ENCODE measurements around the gene NACA. TPM values are rescaled to one million over a fixed set of nuclear protein-coding genes. Genes with fewer than 3 reads are reported as not detected.
"Not testable (repeated sequence)": the region's sequence is repeated elsewhere in the genome, so short reads cannot be mapped to it uniquely, and the experiment has no call there.

NACA gene
- total RNA-seq, 1 donor from 2014 or later = 1,104 TPM

DNA sequence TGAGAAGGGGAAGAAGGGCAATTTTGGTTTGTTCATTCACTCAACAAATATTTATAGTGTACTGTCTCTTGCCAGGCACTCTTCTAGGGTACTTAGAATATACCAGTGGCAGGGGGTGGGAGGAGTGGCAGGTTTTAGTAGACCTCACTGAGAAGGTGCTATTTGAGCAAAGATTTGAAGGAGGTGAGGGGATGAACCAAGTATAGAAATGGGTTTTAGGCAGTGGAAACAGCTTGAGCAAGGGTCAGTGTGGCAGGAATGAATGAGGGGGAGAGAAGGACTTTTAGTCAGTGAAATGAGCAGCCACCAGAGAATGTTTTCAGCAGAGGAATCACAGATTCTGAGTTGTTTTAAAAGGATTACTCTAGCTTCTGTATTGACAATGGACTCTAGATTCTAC, 24.8 kb upstream of the NACA start:
- TF ChIP-seq, protein P1, sequence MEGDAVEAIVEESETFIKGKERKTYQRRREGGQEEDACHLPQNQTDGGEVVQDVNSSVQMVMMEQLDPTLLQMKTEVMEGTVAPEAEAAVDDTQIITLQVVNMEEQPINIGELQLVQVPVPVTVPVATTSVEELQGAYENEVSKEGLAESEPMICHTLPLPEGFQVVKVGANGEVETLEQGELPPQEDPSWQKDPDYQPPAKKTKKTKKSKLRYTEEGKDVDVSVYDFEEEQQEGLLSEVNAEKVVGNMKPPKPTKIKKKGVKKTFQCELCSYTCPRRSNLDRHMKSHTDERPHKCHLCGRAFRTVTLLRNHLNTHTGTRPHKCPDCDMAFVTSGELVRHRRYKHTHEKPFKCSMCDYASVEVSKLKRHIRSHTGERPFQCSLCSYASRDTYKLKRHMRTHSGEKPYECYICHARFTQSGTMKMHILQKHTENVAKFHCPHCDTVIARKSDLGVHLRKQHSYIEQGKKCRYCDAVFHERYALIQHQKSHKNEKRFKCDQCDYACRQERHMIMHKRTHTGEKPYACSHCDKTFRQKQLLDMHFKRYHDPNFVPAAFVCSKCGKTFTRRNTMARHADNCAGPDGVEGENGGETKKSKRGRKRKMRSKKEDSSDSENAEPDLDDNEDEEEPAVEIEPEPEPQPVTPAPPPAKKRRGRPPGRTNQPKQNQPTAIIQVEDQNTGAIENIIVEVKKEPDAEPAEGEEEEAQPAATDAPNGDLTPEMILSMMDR (IDR thresholded peaks at IDR 0.05) = no peak
- POLR2A ChIA-PET = interaction anchor here (1.5 to 3.2 kb wide), 4 partner anchors 24 to 121 kb away, joined by 4 to 19 read pairs (median 6); partner anchors contain the start of genes NACA and PTGES3
- Mint-ChIP-seq H3K4me3 (peak overlapping the region; percentile 26), H3K27me3 (no peaks in the 10 kb centered on the region), H3K36me3 (ENCODE audit: low read depth) (peaks cover 21% of the 10 kb centered on the region), H3K27ac (peak overlapping the region; percentile 78), H3K4me1 (peaks cover 43% of the 10 kb centered on the region), H3K9me3 (no peaks in the 10 kb centered on the region)
- CTCF ChIA-PET = interaction anchor here (1.3 kb wide), 1 partner anchor 9 kb away, joined by 3 read pairs; no protein-coding TSS in a partner anchor
- intact Hi-C loops (cut with micrococcal nuclease) = loop anchor here (2.0 kb wide), 1 partner anchor 113 kb away; no protein-coding TSS in a partner anchor
- no peak for ATAC-seq (ENCODE audit: low read depth)
- DNase-seq = no peak

- ChIA-PET POLR2A (interaction anchor here (0.6 to 3.2 kb wide), 5 partner anchors 24 to 120 kb away, joined by 3 to 19 read pairs (median 5); partner anchors contain the start of genes NACA and PTGES3), CTCF (interaction anchor here (1.3 kb wide), 1 partner anchor 8 kb away, joined by 3 read pairs; no protein-coding TSS in a partner anchor)
- peak overlapping the region; percentile 78 for H3K27ac Mint-ChIP-seq
- no peaks in the 10 kb centered on the region for H3K27me3 Mint-ChIP-seq
- H3K36me3 Mint-ChIP-seq (ENCODE audit: low read depth) = peaks cover 23% of the 10 kb centered on the region
- H3K4me1 Mint-ChIP-seq = peaks cover 43% of the 10 kb centered on the region
- H3K9me3 Mint-ChIP-seq = no peaks in the 10 kb centered on the region
- intact Hi-C loops (cut with micrococcal nuclease) = no loop called here
- ATAC-seq (ENCODE audit: low read depth) (no peak), DNase-seq (no peak)
- H3K4me3 Mint-ChIP-seq = peak overlapping the region; percentile 26
- TF ChIP-seq, protein P1 (IDR thresholded peaks at IDR 0.05) = no peak
These were observed 24.3 kb upstream of the NACA start for GRCh38 chr12:56749359-56749758.

DNA sequence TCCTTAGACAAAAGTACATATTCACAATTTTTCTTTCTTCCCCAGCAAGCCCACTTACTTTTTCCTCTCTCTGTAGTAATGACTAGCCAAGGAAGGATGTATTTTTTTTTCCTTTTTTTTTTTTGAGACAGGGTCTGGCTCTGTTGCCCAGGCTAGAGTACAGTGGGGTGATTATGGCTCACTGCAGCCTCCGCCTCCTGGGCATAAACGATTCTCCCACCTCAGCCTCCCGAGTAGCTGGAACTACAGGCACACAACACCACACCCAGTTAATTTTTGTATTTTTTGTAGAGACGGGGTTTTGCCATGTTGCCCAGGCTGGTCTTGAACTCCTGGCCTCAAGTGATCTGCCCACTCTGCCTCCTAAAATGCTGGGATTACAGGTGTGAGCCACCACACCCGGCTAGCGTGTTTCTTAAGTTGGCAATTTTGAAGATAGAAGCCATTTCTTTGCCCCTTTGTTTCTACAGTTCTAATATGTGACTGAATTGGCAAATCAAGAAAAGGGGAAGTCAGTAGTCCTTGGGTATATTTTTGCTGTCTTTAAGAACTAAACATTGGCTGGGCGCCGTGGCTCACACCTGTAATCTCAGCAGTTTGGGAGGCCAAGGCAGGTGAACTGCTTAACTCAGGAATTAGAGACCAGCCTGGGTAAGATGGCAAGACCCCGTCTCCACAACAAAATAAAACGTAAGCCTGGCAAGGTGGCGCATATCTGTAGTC, 3.2 kb upstream of the NACA start:
- intact Hi-C loops (cut with micrococcal nuclease) = loop anchor here (5.0 kb wide), 1 partner anchor 611 kb away; the partner anchor contains the start of genes RPL41 and ZC3H10
- ChIA-PET POLR2A (interaction anchor here (3.5 kb wide), 1 partner anchor 41 kb away, joined by 159 read pairs; the partner anchor contains the start of gene PTGES3), CTCF (no interaction called here)
- H3K4me3 Mint-ChIP-seq = no peak overlapping the region
- peaks cover 44% of the 10 kb centered on the region for H3K36me3 Mint-ChIP-seq (ENCODE audit: low read depth)
- DNase-seq (no peak), ATAC-seq (ENCODE audit: low read depth) (no peak)
- TF ChIP-seq, protein P1 (IDR thresholded peaks at IDR 0.05) = no peak
- H3K4me1 Mint-ChIP-seq = peaks cover 21% of the 10 kb centered on the region
- no peaks in the 10 kb centered on the region for H3K27me3 Mint-ChIP-seq
- no peaks in the 10 kb centered on the region for H3K9me3 Mint-ChIP-seq
- H3K27ac Mint-ChIP-seq = no peak overlapping the region

- ATAC-seq (ENCODE audit: low read depth); H3K9me3 Mint-ChIP-seq; H3K27me3 Mint-ChIP-seq; DNase-seq: not testable (repeated sequence)
- H3K36me3 Mint-ChIP-seq (ENCODE audit: low read depth) = peaks cover 50% of the 10 kb centered on the region
- H3K4me1 Mint-ChIP-seq = peaks cover 41% of the 10 kb centered on the region
- intact Hi-C loops (cut with micrococcal nuclease) = loop anchor here (5.0 kb wide), 1 partner anchor 609 kb away; the partner anchor contains the start of genes RPL41 and ZC3H10
- peak overlapping the region; percentile 98 for H3K27ac Mint-ChIP-seq
- CTCF ChIA-PET = interaction anchor here (1.1 to 1.4 kb wide), 3 partner anchors 67 to 385 kb away, joined by 3 to 5 read pairs (median 4); no protein-coding TSS in a partner anchor
- peak overlapping the region; percentile 99 for H3K4me3 Mint-ChIP-seq
- POLR2A ChIA-PET = interaction anchor here (0.6 to 3.5 kb wide), 25 partner anchors 9 to 751 kb away, joined by 3 to 159 read pairs (median 6); partner anchors contain the start of genes ATP5F1B, BAZ2A, LRP1 and NEMP1
These were observed 1.1 kb upstream of the NACA start for GRCh38 chr12:56726196-56726675.

- peak overlapping the region; percentile 99 for H3K4me3 Mint-ChIP-seq
- H3K9me3 Mint-ChIP-seq = no peaks in the 10 kb centered on the region
- TF ChIP-seq, protein P1 (IDR thresholded peaks at IDR 0.05) = no peak
- CTCF ChIA-PET = interaction anchor here (0.9 to 1.4 kb wide), 5 partner anchors 9 to 386 kb away, joined by 3 to 5 read pairs (median 4); no protein-coding TSS in a partner anchor
- H3K27me3 Mint-ChIP-seq = no peaks in the 10 kb centered on the region
- intact Hi-C loops (cut with micrococcal nuclease) = loop anchor here (1.0 to 5.0 kb wide), 8 partner anchors 27 to 608 kb away; partner anchors contain the start of genes PRIM1, PTGES3, RPL41 and STAT6
- POLR2A ChIA-PET = interaction anchor here (0.5 to 3.5 kb wide), 43 partner anchors 9 to 1019 kb away, joined by 3 to 159 read pairs (median 4); partner anchors contain the start of genes ATP5F1B, BAZ2A, GLS2 and LRP1
- H3K4me1 Mint-ChIP-seq = peaks cover 46% of the 10 kb centered on the region
- ATAC-seq (ENCODE audit: low read depth) (no peak), DNase-seq (no peak)
- peak overlapping the region; percentile 98 for H3K27ac Mint-ChIP-seq
- peaks cover 50% of the 10 kb centered on the region for H3K36me3 Mint-ChIP-seq (ENCODE audit: low read depth)
These were observed 614 bp upstream of the NACA start for GRCh38 chr12:56725723-56726102.
